NCI-H69 (cell line): Measurements from ENCODE around the gene SNX3.
A peak's percentile ranks its signal among the peaks of the same experiment; 100 is the strongest.

Source experiments
- DNase-seq: peaks from one replicate; lab custom pipeline; 2025; lab: John Stamatoyannopoulos, UW

Gene SNX3

DNA sequence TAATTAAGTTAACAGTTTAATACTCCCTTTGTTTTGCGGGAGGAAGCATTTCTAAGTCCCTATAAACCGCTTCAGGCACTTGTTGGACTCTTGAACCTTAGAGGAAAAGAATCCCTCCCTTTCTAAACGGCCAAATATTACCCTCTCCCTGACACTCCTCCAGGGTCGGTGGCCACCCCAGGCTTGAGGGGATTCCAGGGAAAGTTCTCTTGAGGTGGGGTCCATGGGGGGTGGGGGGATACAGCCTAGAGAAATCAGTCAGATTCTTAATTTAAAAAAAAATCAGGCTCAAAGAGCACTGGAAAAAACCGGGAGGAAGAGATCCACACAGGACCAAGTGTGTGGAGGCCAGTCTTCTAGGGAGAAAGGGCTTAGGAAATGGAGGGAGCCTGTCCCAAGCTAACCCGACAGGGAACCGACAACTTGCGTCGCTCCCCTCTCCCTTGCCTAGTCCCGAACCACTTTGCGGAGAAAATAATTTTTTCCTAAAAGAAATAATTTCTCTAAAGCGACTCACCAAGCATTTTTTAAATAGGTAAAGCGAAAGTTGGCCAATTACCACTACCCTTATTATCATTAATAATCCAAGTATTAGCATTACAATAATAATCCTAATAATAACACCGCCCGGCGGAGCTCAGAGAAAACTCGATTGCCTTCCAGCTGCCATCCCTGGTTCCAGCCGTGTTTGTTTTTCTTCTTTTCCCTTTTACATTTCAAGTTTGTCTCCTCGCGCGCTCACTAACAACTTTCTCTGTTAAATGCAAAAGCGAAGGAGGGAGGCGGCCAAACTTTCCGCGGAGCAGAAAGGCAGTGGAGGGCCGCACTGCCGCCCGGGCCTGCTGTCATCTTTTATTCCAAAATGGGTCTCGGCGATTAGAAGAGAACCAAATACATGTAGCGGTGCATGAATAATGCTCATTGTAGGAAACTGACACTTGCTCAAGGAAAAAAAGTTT is 90.2 kb downstream of the SNX3 start:
- no peak for DNase-seq

- peak; percentile 57 for DNase-seq
Observed at GRCh38 chr6:108169464-108170331, 91.1 kb downstream of the SNX3 start.

GRCh38 chr6:108168501-108169463 is 92.1 kb downstream of the SNX3 start:
- peak; percentile 98 for DNase-seq

DNA sequence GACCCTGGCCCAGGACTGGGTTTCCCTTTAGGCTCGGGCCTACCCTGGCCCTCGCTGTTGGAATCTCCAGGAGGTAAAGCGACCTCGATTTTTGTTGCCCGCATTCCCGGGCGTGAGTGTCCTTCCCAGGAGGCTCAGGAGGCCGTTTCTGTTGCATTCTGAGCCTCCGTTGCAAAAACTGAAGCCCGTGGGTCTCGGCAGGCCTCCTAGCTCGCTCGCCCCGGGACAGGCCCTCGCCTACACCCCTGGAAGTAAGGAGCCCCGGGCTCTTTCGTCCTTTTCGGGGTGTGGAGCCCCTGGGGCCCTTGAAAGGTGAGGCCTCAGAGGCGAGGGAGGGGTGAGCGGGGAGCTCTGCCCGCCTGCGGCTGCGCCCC is 92.8 kb downstream of the SNX3 start:
- no peak for DNase-seq

DNA sequence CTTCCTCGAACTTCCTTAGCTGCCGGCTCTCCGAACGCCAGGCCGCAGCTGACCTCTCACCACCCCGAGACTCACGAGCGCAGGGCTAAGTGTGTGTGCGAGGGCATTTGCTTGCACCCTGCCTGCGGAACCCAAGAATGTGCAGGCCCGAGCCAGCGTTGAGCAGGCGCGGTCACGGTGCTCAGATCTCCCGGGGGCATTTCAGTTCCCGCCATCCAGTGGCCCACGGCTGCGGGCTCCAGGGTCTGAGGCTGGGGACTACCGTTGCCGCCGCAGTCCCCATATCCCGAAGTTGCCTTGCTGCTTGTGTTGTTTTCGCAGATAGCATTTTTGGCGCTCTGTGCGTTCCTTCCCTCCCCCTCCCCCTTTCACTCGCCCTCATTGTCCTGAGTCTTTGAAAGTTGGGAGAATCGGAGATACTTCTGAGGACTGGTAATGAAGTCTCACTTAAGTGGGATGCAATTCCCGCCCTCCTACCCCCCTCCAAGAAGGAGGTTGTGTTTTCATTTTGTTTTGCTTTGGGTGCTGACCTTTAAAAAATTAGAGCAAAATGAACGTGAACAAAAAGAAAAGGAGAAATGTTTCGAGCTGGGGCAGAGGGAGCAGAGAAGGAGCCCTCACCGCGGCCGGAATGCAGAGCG is 93.3 kb downstream of the SNX3 start:
- DNase-seq: no peak

- no peak for DNase-seq
Observed at GRCh38 chr6:108166664-108167448, 94.0 kb downstream of the SNX3 start.

DNA sequence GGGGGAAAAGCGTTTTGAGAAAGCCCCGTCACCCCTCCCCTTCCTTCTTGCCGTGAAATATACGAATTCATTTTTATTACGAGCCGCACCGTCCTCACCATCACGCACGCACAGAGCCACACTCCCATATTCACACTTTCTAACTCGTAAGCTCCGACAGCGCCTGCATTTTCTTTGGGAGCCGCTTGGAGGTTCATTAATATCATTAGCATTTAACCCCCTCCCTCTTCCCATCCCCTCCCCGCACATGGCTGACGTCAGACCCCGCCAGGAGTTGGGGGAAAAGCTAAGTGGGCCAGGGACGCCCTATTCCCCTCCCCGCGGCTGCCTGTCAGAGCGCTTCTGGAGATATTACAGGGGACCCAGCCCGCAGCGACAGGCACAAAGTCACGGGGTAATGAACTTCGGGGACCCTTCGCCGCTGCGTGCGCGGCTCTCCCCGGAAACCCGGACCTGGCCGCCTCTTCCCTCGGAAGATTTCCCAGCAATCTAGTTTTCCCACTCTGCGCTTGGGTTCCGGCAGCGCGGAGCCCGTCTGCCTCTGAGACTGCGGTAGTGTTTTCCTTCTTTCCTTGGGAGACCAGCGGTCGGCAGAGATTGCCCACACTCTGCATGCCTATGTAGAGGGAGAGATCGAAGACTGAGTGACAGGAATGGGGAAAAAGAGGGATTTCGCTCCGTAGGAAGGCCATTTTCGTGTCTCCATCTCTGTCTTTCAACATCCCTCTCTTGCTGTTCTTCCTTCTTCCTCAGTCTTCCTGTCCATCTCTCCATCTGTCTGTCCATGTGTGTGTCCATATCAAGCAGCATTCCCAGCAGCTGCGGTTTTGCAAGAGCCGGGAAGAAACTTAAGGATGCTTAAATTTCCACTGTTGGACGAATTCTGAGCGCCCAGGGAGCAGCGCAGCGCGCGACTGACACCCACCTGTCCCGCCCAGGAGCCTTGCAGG is 94.9 kb downstream of the SNX3 start, which contains the start of gene NR2E1:
TSS of gene NR2E1 (plus strand) at position 309 of the 950 bp plus-strand sequence. CDS start 744 bp downstream, outside the sequence.
- DNase-seq: peak; percentile 39

DNA sequence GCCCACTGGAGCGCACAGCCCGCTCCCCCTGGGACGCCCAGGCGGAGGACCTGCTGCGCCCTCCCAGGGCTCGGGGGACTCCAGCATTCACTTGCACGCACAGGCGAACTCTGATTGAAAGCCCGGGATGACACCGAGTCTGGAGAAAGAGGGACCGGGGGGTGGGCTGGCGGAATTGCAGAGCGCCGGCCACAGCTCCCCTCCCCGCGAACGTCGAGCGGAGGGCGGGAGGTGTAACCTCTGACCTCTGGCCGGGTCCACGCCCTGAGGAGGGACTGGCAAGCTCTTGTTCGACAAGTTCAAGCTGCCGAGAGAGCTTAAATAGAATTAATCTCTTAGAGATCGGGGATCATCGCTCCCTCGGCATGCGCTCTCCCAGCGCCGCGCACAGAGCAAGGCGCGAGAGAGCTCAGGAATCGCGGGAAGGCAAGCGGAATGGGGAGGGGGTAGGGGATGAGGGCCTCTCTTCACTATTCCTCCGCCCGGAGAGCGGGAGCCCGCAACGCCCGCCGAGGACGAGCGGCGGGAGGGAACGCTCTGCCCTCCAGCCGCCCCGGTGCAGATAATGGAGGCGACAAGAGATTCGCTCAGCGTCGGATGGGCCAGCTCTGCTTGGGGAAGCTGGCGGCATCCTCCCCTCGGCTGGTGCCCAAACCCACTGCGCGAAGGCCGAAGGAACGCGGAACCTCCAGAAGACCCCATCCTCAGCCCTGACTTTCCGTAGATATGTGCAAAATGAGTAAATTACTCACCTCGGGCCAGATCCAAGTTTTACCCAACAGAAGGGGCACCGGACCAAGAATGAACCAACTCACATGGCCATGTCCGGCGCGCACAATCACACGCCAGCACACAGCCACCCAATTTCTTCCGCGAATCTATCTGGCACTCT is 95.8 kb downstream of the SNX3 start:
- DNase-seq: no peak

DNA sequence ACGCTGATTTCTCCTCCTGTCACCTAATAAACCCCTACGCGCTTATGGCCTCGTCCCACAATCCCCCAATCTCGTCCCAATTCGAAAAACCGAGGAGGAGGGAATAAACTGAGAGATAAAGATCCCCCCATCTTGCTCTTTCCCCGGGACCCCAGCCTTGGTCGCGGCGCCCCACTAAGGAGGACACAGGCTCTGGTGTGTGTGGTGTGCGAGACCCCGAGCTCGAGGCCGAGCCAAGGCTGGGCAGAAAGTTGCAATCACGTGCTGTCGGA is 96.4 kb downstream of the SNX3 start:
- DNase-seq: no peak

DNA sequence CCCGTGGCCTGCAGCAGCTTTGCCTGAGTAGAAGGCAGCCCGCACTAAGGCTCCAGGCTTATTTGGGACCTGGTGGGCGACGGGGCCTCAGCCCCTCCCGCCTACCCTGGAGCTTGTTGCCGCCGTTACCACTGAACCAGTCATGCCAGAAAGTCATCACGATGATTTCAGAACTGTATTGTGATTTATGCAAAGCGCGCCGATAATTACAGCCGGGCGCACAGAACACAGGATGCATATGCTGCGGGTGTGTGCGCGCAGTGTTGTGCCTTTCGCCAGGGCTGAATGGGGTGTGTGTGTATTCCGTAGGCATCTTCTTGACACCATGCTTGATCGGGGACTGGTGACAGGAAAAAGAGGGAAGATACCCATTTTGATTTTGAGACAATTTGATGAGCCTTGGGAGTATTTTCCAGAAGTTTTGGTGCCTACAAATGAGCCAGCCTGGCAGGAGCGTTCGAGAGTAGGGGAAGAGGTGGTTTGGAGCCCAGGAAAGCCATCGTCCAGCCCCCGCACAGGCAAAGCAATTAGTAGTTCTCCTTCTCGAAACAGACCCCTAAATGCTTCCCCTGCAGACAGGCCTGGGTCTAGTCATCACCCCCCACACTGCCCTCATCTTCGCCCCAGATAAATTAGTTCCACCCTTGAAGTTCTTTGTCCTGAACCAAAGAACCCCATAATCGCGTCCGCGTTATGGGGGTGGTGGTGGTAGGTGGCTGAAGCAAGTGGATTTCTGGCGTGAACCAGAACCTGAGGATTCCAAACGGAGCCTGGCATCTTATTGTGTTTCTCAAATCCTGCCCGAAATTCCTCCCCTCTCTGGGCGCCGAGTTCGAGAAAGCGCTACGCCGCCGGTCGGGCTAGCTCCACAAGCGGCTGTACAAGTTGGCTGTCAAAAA is 96.9 kb downstream of the SNX3 start:
- peak; percentile 77 for DNase-seq

DNA sequence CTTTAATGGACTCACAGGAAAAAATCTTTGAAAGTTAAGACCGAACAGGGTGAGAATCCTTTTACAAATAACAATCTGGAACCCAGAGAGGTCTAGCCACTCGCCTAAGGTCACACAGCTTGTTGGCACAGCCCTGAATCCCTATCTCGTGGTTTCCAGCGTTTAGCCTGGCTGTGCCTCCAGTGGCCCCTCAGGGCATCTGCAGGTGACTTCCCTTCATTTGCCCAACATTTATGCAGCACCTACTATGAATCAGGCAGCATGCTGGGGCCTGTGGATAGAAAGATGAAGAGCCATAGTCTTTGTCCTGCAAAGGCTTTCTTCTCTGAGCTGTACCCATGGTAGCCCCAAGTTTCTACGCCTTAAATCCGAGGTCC is 97.6 kb downstream of the SNX3 start:
- DNase-seq: peak; percentile 73

GRCh38 chr6:108161724-108162282 is 99.0 kb downstream of the SNX3 start:
- no peak for DNase-seq
